ENCODE data around the gene CCDC15. TPM values are rescaled to one million over a fixed set of nuclear protein-coding genes. Genes with fewer than 3 reads are reported as not detected.

The CCDC15 gene
- total RNA-seq, 1 donor from 2014 or later = 2.5 TPM

Other genes starting within 250 kb of the CCDC15 start
- 10.6 and 14.4 TPM in 2 replicates for gene NRGN, start 214.3 kb upstream of the CCDC15 start, total RNA-seq
- 1.1 TPM in 1 of 2 replicates, not detected in the other for gene VSIG2, start 201.9 kb upstream of the CCDC15 start, total RNA-seq
- 297 and 465 TPM in 2 replicates for gene ESAM, start 191.9 kb upstream of the CCDC15 start, total RNA-seq
- 10.1 and 17.4 TPM in 2 replicates for gene MSANTD2, start 153.8 kb upstream of the CCDC15 start, total RNA-seq
- gene ROBO3, start 88.8 kb upstream of the CCDC15 start, total RNA-seq = 9.7 and 11.2 TPM in 2 replicates
- gene ROBO4, start 56.3 kb upstream of the CCDC15 start, total RNA-seq = 605 and 785 TPM in 2 replicates
- gene HEPN1, start 35.0 kb upstream of the CCDC15 start, total RNA-seq = 0.18 TPM in 1 of 2 replicates, not detected in the other
- not detected in 2 replicates for gene HEPACAM, start 18.2 kb upstream of the CCDC15 start, total RNA-seq
- 0.70 and 6.9 TPM in 2 replicates for gene SLC37A2, start 109.1 kb downstream of the CCDC15 start, total RNA-seq
- gene TMEM218, start 157.4 kb downstream of the CCDC15 start, total RNA-seq = 22.5 and 23.3 TPM in 2 replicates
- gene PKNOX2, start 210.5 kb downstream of the CCDC15 start, total RNA-seq = 0.29 and 0.76 TPM in 2 replicates